Gastrocnemius medialis (tissue), 4 donors: ENCODE data around the gene NKAP.
"Not testable (repeated sequence)": the region's sequence is repeated elsewhere in the genome, so short reads cannot be mapped to it uniquely, and the experiment has no call there.

Experiments
- CTCF ChIP-seq, 5 experiments: fragments of 450-650 bp in 3 of 5; fragments of 200-600 bp in 2 of 5; sonication (generic) in 2 of 5; IDR thresholded peaks in 4 of 5; conservative IDR thresholded peaks in 1 of 5; 1 replicate in 4 of 5; 2 replicates in 1 of 5; pipeline ENCODE4 v1.5.1; 2016 to 2019; ENCODE audit warnings: antibody characterized with exemption in 5 of 5, mild to moderate bottlenecking in 3 of 5, moderate library complexity in 3 of 5
- POLR2A ChIP-seq, 2 donors: fragments of 450-650 bp; IDR thresholded peaks; one replicate each; pipeline ENCODE4 v1.6.1; 2017; ENCODE audit warnings: antibody characterized with exemption in 2 of 2, mild to moderate bottlenecking in 2 of 2, moderate library complexity in 2 of 2

DNA sequence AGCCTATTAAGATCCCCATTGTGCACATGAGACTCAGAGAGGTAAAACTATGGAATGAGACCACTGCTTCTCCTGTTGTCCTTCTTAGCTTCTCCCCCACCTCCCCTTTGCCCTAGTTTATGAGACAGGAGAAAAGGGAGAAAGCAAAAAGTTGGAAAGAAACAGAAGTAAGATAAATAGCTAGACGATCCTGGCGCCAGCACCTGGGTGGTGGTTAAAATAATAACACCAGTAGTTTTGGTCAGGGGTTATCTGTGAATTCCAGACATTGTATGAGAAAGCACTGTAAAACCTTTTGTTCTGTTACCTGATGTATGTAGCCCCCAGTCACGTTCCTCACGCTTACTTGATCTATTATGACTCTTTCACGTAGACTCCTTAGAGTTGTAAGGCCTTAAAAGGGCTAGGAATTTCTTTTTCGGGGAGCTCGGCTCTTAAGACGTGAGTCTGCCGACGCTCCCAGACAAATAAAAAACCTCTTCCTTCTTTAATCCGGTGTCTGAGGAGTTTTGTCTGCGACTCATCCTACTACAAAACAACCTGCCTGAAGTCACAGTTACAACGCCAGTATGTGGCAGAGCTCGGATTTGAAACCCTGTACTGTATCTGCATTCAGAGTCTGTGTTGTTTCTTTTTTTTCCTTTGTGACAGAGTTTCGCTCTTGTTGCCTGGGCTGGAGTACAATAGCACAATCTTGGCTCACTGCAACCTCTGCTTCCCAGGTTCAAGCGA, 51.4 kb downstream of the NKAP start:
- not testable (repeated sequence) for TF ChIP-seq CTCF (IDR thresholded peaks at IDR 0.05 in 4 of 5, conservative IDR thresholded peaks at IDR 0.05 in 1 of 5); POLR2A (IDR thresholded peaks at IDR 0.05)
